ENCODE results near the gene RASA3. TPM values are rescaled to one million over a fixed set of nuclear protein-coding genes. Genes with fewer than 3 reads are reported as not detected.

Gene RASA3
- total RNA-seq, 5 donors from 2014 or later (not counting 1 experiment from before 2014, with no cell fraction given) = 223 to 267 (median 238) TPM

GRCh38 chr13:113958373-113958772 is 174.1 kb downstream of the RASA3 start:
- POLR2A ChIA-PET = no interaction called here
- no peak for DNase-seq
- Mint-ChIP-seq H3K4me1 (peaks cover 0 to 14% (median 4%) of the 10 kb centered on the region in 3 donors), H3K27me3 (no peaks in the 10 kb centered on the region), H3K9me3 (peaks cover 0 to 3% (median 0%) of the 10 kb centered on the region in 3 donors), H3K36me3 (peaks cover 34% of the 10 kb centered on the region), H3K4me3 (no peak overlapping the region), H3K27ac (no peak overlapping the region)
- Histone ChIP-seq H3K9me3 (no peaks in the 10 kb centered on the region), H3K4me1 (ENCODE audit: control insufficient read depth in 1 of 2, extremely low read depth in 1 of 2, insufficient read depth in 2 of 2, low read length in 2 of 2) (no peaks in the 10 kb centered on the region), H3K36me3 (ENCODE audit: control insufficient read depth in 2 of 2, extremely low read depth in 1 of 2, insufficient read depth in 1 of 2, low read length in 1 of 2) (peaks cover 21 to 32% of the 10 kb centered on the region in 2 donors), H3K27me3 (replicated peaks in 1 of 2; ENCODE audit: control insufficient read depth in 2 of 2, extremely low read depth in 1 of 2, insufficient read depth in 2 of 2, low read length in 1 of 2) (no peaks in the 10 kb centered on the region), H3K27ac (ENCODE audit: low read length) (no peak overlapping the region), H3K4me3 (ENCODE audit: control insufficient read depth in 1 of 2, extremely low read depth in 1 of 2, low read length in 1 of 2) (no peak overlapping the region)
- no peak for ATAC-seq (replicated peaks in 1 of 4)
- 96% methylated on average over 22 of the region's 22 CpGs for WGBS (ENCODE audit: insufficient coverage)
- CTCF ChIA-PET = no interaction called here

- H3K27ac Mint-ChIP-seq = no peak overlapping the region
- Histone ChIP-seq H3K27me3 (replicated peaks in 1 of 2; ENCODE audit: control insufficient read depth in 2 of 2, extremely low read depth in 1 of 2, insufficient read depth in 2 of 2, low read length in 1 of 2) (no peaks in the 10 kb centered on the region), H3K4me1 (ENCODE audit: control insufficient read depth in 1 of 2, extremely low read depth in 1 of 2, insufficient read depth in 2 of 2, low read length in 2 of 2) (peaks cover 0 to 4% of the 10 kb centered on the region in 2 experiments), H3K9me3 (no peaks in the 10 kb centered on the region), H3K4me3 (ENCODE audit: control insufficient read depth in 1 of 2, extremely low read depth in 1 of 2, low read length in 1 of 2) (no peak overlapping the region), H3K36me3 (ENCODE audit: control insufficient read depth in 2 of 2, extremely low read depth in 1 of 2, insufficient read depth in 1 of 2, low read length in 1 of 2) (peaks cover 21 to 37% of the 10 kb centered on the region in 2 donors), H3K27ac (ENCODE audit: low read length) (no peak overlapping the region)
- DNase-seq = no peak
- peaks cover 2 to 14% (median 9%) of the 10 kb centered on the region in 3 donors for H3K4me1 Mint-ChIP-seq
- WGBS (ENCODE audit: insufficient coverage) = 100% methylated on average over 7 of the region's 14 CpGs
- POLR2A ChIA-PET = no interaction called here
- CTCF ChIA-PET = no interaction called here
- no peaks in the 10 kb centered on the region for H3K27me3 Mint-ChIP-seq
- ATAC-seq (replicated peaks in 1 of 4) = peak in 1 of 4 experiments; percentile 36
- peaks cover 34% of the 10 kb centered on the region for H3K36me3 Mint-ChIP-seq
- no peak overlapping the region for H3K4me3 Mint-ChIP-seq
- peaks cover 0 to 3% (median 0%) of the 10 kb centered on the region in 3 donors for H3K9me3 Mint-ChIP-seq
Observed at GRCh38 chr13:113956571-113956970, 175.9 kb downstream of the RASA3 start.

GRCh38 chr13:113955691-113956090 is 176.7 kb downstream of the RASA3 start:
- Mint-ChIP-seq H3K4me1 (peaks cover 3 to 14% (median 12%) of the 10 kb centered on the region in 3 donors), H3K27me3 (no peaks in the 10 kb centered on the region), H3K9me3 (peaks cover 0 to 3% (median 0%) of the 10 kb centered on the region in 3 donors), H3K36me3 (peaks cover 34% of the 10 kb centered on the region), H3K4me3 (no peak overlapping the region), H3K27ac (no peak overlapping the region)
- no peak for ATAC-seq (replicated peaks in 1 of 4)
- no peak overlapping the region for H3K27ac ChIP-seq (ENCODE audit: low read length)
- H3K36me3 ChIP-seq (ENCODE audit: control insufficient read depth in 2 of 2, extremely low read depth in 1 of 2, insufficient read depth in 1 of 2, low read length in 1 of 2) = peaks cover 21 to 38% of the 10 kb centered on the region in 2 donors
- 90% methylated on average over 27 of the region's 27 CpGs for WGBS (ENCODE audit: insufficient coverage)
- DNase-seq = no peak
- no peaks in the 10 kb centered on the region for H3K27me3 ChIP-seq (replicated peaks in 1 of 2; ENCODE audit: control insufficient read depth in 2 of 2, extremely low read depth in 1 of 2, insufficient read depth in 2 of 2, low read length in 1 of 2)
- peaks cover 0 to 13% of the 10 kb centered on the region in 2 experiments for H3K4me1 ChIP-seq (ENCODE audit: control insufficient read depth in 1 of 2, extremely low read depth in 1 of 2, insufficient read depth in 2 of 2, low read length in 2 of 2)
- CTCF ChIA-PET = no interaction called here
- H3K9me3 ChIP-seq = no peaks in the 10 kb centered on the region
- POLR2A ChIA-PET = no interaction called here
- H3K4me3 ChIP-seq (ENCODE audit: control insufficient read depth in 1 of 2, extremely low read depth in 1 of 2, low read length in 1 of 2) = no peak overlapping the region

- H3K4me3 ChIP-seq (ENCODE audit: control insufficient read depth in 1 of 2, extremely low read depth in 1 of 2, low read length in 1 of 2) = no peak overlapping the region
- 95% methylated on average over 28 of the region's 29 CpGs for WGBS (ENCODE audit: insufficient coverage)
- H3K9me3 Mint-ChIP-seq = peaks cover 0 to 3% (median 0%) of the 10 kb centered on the region in 3 donors
- POLR2A ChIA-PET = interaction anchor here in 1 of 2 donors (0.6 kb wide), 1 partner anchor 269 kb away, joined by 16 read pairs; no protein-coding TSS in a partner anchor
- H3K27ac Mint-ChIP-seq = no peak overlapping the region
- H3K4me1 ChIP-seq (ENCODE audit: control insufficient read depth in 1 of 2, extremely low read depth in 1 of 2, insufficient read depth in 2 of 2, low read length in 2 of 2) = peaks cover 0 to 18% of the 10 kb centered on the region in 2 experiments
- DNase-seq (no peak), ATAC-seq (replicated peaks in 1 of 4) (no peak)
- H3K27ac ChIP-seq (ENCODE audit: low read length) = no peak overlapping the region
- H3K36me3 ChIP-seq (ENCODE audit: control insufficient read depth in 2 of 2, extremely low read depth in 1 of 2, insufficient read depth in 1 of 2, low read length in 1 of 2) = peaks cover 21 to 38% of the 10 kb centered on the region in 2 donors
- H3K27me3 Mint-ChIP-seq = no peaks in the 10 kb centered on the region
- H3K36me3 Mint-ChIP-seq = peaks cover 30% of the 10 kb centered on the region
- no peak overlapping the region for H3K4me3 Mint-ChIP-seq
- H3K4me1 Mint-ChIP-seq = peaks cover 3 to 14% (median 13%) of the 10 kb centered on the region in 3 donors
- H3K27me3 ChIP-seq (replicated peaks in 1 of 2; ENCODE audit: control insufficient read depth in 2 of 2, extremely low read depth in 1 of 2, insufficient read depth in 2 of 2, low read length in 1 of 2) = no peaks in the 10 kb centered on the region
- no peaks in the 10 kb centered on the region for H3K9me3 ChIP-seq
- CTCF ChIA-PET = no interaction called here
Observed at GRCh38 chr13:113955235-113955634, 177.2 kb downstream of the RASA3 start.

GRCh38 chr13:113954046-113954835 is 178.2 kb downstream of the RASA3 start:
- H3K36me3 Mint-ChIP-seq = peaks cover 27% of the 10 kb centered on the region
- no peak for ATAC-seq (replicated peaks in 1 of 4)
- H3K36me3 ChIP-seq (ENCODE audit: control insufficient read depth in 2 of 2, extremely low read depth in 1 of 2, insufficient read depth in 1 of 2, low read length in 1 of 2) = peaks cover 23 to 38% of the 10 kb centered on the region in 2 donors
- 87% methylated on average over 13 of the region's 20 CpGs for WGBS (ENCODE audit: insufficient coverage)
- H3K27ac ChIP-seq (ENCODE audit: low read length) = no peak overlapping the region
- no peak overlapping the region for H3K4me3 ChIP-seq (ENCODE audit: control insufficient read depth in 1 of 2, extremely low read depth in 1 of 2, low read length in 1 of 2)
- no peaks in the 10 kb centered on the region for H3K27me3 Mint-ChIP-seq
- H3K27ac Mint-ChIP-seq = no peak overlapping the region
- peaks cover 3 to 14% (median 14%) of the 10 kb centered on the region in 3 donors for H3K4me1 Mint-ChIP-seq
- no peak overlapping the region for H3K4me3 Mint-ChIP-seq
- CTCF ChIA-PET = no interaction called here
- H3K9me3 Mint-ChIP-seq = peaks cover 0 to 3% (median 0%) of the 10 kb centered on the region in 3 donors
- no peak for DNase-seq
- POLR2A ChIA-PET = no interaction called here
- no peaks in the 10 kb centered on the region for H3K27me3 ChIP-seq (replicated peaks in 1 of 2; ENCODE audit: control insufficient read depth in 2 of 2, extremely low read depth in 1 of 2, insufficient read depth in 2 of 2, low read length in 1 of 2)
- H3K9me3 ChIP-seq = no peaks in the 10 kb centered on the region
- H3K4me1 ChIP-seq (ENCODE audit: control insufficient read depth in 1 of 2, extremely low read depth in 1 of 2, insufficient read depth in 2 of 2, low read length in 2 of 2) = peaks cover 0 to 18% of the 10 kb centered on the region in 2 experiments

GRCh38 chr13:113953561-113953960 is 178.9 kb downstream of the RASA3 start:
- Mint-ChIP-seq H3K27ac (no peak overlapping the region), H3K36me3 (peaks cover 24% of the 10 kb centered on the region), H3K4me1 (peaks cover 3 to 15% (median 14%) of the 10 kb centered on the region in 3 donors), H3K27me3 (no peaks in the 10 kb centered on the region), H3K4me3 (no peak overlapping the region), H3K9me3 (peaks cover 0 to 3% (median 0%) of the 10 kb centered on the region in 3 donors)
- 91% methylated on average over 16 of the region's 16 CpGs for WGBS (ENCODE audit: insufficient coverage)
- Histone ChIP-seq H3K27me3 (replicated peaks in 1 of 2; ENCODE audit: control insufficient read depth in 2 of 2, extremely low read depth in 1 of 2, insufficient read depth in 2 of 2, low read length in 1 of 2) (no peaks in the 10 kb centered on the region), H3K4me3 (ENCODE audit: control insufficient read depth in 1 of 2, extremely low read depth in 1 of 2, low read length in 1 of 2) (no peak overlapping the region), H3K27ac (ENCODE audit: low read length) (no peak overlapping the region), H3K36me3 (ENCODE audit: control insufficient read depth in 2 of 2, extremely low read depth in 1 of 2, insufficient read depth in 1 of 2, low read length in 1 of 2) (peaks cover 20 to 38% of the 10 kb centered on the region in 2 donors), H3K9me3 (no peaks in the 10 kb centered on the region), H3K4me1 (ENCODE audit: control insufficient read depth in 1 of 2, extremely low read depth in 1 of 2, insufficient read depth in 2 of 2, low read length in 2 of 2) (peaks cover 0 to 18% of the 10 kb centered on the region in 2 experiments)
- no peak for ATAC-seq (replicated peaks in 1 of 4)
- DNase-seq = no peak
- ChIA-PET POLR2A (no interaction called here), CTCF (interaction anchor here in 1 of 2 donors (0.6 kb wide), 1 partner anchor 23 kb away, joined by 4 read pairs; no protein-coding TSS in a partner anchor)
